K562 (cell line): Measurements from ENCODE around the gene MYL10.

ENCODE experiments used
- BRCA1 ChIP-seq, 2 experiments: fragments of 450-650 bp in 1 of 2; sonication (generic) in 1 of 2; formaldehyde crosslinking in 1 of 2; IDR thresholded peaks; 2 replicates each; pipeline versions ENCODE4 v1.5.0 to v1.6.1; 2017 to 2020; ENCODE audit warnings: mild to moderate bottlenecking in 1 of 2, missing genetic modification reagents in 1 of 2
- BRD9 ChIP-seq: fragments of 450-650 bp; IDR thresholded peaks from 2 replicates; pipeline ENCODE4 v1.6.1; 2018; ENCODE audit warnings: low read depth; ENCODE audit not compliant: partially characterized antibody
- EZH2 ChIP-seq: IDR thresholded peaks from 2 replicates; pipeline ENCODE4 v1.6.1; 2012; ENCODE audit warnings: low read depth, mild to moderate bottlenecking, inconsistent platforms, low read length, borderline replicate concordance
- GABPB1 ChIP-seq: sonication (generic); formaldehyde crosslinking; IDR thresholded peaks from 2 replicates; pipeline ENCODE4 v1.8.0; 2022; ENCODE audit warnings: mild to moderate bottlenecking, missing genetic modification reagents
- POLR2AphosphoS2 ChIP-seq: IDR thresholded peaks from 2 replicates; pipeline ENCODE4 v1.6.1; 2012; ENCODE audit warnings: low read length, improper control_type of control experiment
- POLR2AphosphoS5 ChIP-seq: IDR thresholded peaks from 2 replicates; pipeline ENCODE4 v1.6.1; 2011; ENCODE audit warnings: mild to moderate bottlenecking, low read depth, low read length, moderate library complexity; ENCODE audit not compliant: control insufficient read depth, insufficient read depth
- RAD21 ChIP-seq, 2 experiments: fragments of 250-450 bp in 1 of 2; fragments of 450-650 bp in 1 of 2; sonication (Bioruptor Pico) in 1 of 2; formaldehyde crosslinking in 1 of 2; IDR thresholded peaks in 1 of 2; conservative IDR thresholded peaks in 1 of 2; 2 replicates each; pipeline versions ENCODE4 v1.4.0 to v1.8.0; 2020 to 2022; ENCODE audit warnings: mild to moderate bottlenecking in 2 of 2, moderate library complexity in 1 of 2
- RBM39 ChIP-seq: fragments of 200-400 bp; formaldehyde crosslinking; optimal IDR thresholded peaks from 2 replicates; pipeline ENCODE3; 2018; ENCODE audit warnings: low read depth, low read length
- SETDB1 ChIP-seq: IDR thresholded peaks from one replicate; pipeline ENCODE4 v1.6.1; 2012; ENCODE audit warnings: low read length, control low read depth, inconsistent platforms
- SMARCA4 ChIP-seq: fragments of 450-650 bp; IDR thresholded peaks from 2 replicates; pipeline ENCODE4 v1.6.1; 2016
- SPI1 ChIP-seq: IDR thresholded peaks from 2 replicates; pipeline ENCODE4 v1.6.1; 2011; ENCODE audit warnings: low read depth, low read length, control low read depth, borderline replicate concordance
- THAP12 ChIP-seq: fragments of 250-450 bp; sonication (Bioruptor Pico); IDR thresholded peaks from 2 replicates; pipeline ENCODE4 v1.9.0; 2021; ENCODE audit warnings: mild to moderate bottlenecking, inconsistent platforms
- THRAP3 ChIP-seq: fragments of 450-650 bp; IDR thresholded peaks from 2 replicates; pipeline ENCODE4 v1.6.1; 2016; ENCODE audit warnings: mild to moderate bottlenecking, inconsistent platforms, borderline replicate concordance
- ZBTB8A ChIP-seq: fragments of 450-650 bp; IDR thresholded peaks from 2 replicates; pipeline ENCODE4 v1.6.1; 2018; ENCODE audit warnings: mild to moderate bottlenecking, moderate library complexity; ENCODE audit not compliant: partially characterized antibody

DNA sequence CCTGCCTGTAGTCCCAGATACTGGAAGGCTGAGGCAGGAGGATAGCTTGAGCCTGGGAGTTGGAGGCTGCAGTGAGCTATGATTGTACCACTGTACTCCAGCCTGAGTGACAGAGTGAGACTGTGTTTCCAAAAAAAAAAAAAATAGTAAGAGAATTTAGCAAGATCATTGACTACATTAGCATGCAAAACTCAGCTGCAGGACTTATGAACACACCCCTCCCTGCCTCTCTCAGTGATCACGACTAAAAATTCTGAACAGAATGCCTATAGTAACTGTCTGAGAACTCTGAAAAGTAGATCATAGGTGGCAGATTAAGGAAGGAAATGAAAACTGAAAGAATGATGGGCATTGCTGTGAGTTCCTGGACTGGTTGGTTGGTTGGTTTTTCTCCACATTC lies 50.5 kb downstream of the MYL10 start:
- no peak for TF ChIP-seq SETDB1
- TF ChIP-seq RAD21 (CRISPR knock-in tag; conservative IDR thresholded peaks at IDR 0.05 in 1 of 2, IDR thresholded peaks at IDR 0.05 in 1 of 2) = no peak
- TF ChIP-seq THRAP3 = no peak
- TF ChIP-seq THAP12 (CRISPR knock-in tag) = no peak
- TF ChIP-seq BRD9 = no peak
- no peak for TF ChIP-seq EZH2
- no peak for TF ChIP-seq GABPB1 (CRISPR knock-in tag)
- TF ChIP-seq POLR2AphosphoS2 = no peak
- TF ChIP-seq SMARCA4 = no peak
- TF ChIP-seq ZBTB8A = no peak
- no peak for TF ChIP-seq SPI1
- TF ChIP-seq RBM39 = no peak
- no peak for TF ChIP-seq POLR2AphosphoS5
- TF ChIP-seq BRCA1 (IDR thresholded peaks at IDR 0.05) = no peak
- TF ChIP-seq BRCA1 (CRISPR knock-in tag; IDR thresholded peaks at IDR 0.05) = no peak
